ENCODE results near the gene HOOK1. TPM values are rescaled to one million over a fixed set of nuclear protein-coding genes. Genes with fewer than 3 reads are reported as not detected.
"Not testable (repeated sequence)": the region's sequence is repeated elsewhere in the genome, so short reads cannot be mapped to it uniquely, and the experiment has no call there.

Gene HOOK1
- total RNA-seq, 1 experiment from 2014 or later: 0.57 TPM

GRCh38 chr1:59921258-59921899, 106.6 kb downstream of the HOOK1 start:
- ATAC-seq; POLR2A ChIA-PET; H3K4me3 ChIP-seq (ENCODE audit: low read depth in 2 of 2, low read length in 2 of 2); H3K4me1 ChIP-seq (ENCODE audit: control insufficient read depth, insufficient read depth, low read length); H3K36me3 ChIP-seq (ENCODE audit: control insufficient read depth, insufficient read depth, low read length); CTCF ChIA-PET; H3K27ac ChIP-seq (ENCODE audit: low read length); intact Hi-C loops (cut with micrococcal nuclease; ENCODE audit: unreplicated experiment); BruUV-seq (replicated peaks); H3K9me3 ChIP-seq (ENCODE audit: control insufficient read depth, insufficient read depth, low read depth, low read length); DNase-seq (ENCODE audit: low read depth, low spot score); in situ Hi-C loops (cut with HindIII; ENCODE audit: low pct_unique_long_range_greater_than_20kb, low sequenced_read_pairs); H3K27me3 ChIP-seq (ENCODE audit: control insufficient read depth, insufficient read depth, low read length): not testable (repeated sequence)

- intact Hi-C loops (cut with micrococcal nuclease; ENCODE audit: unreplicated experiment): no loop called here
These were observed 109.9 kb downstream of the HOOK1 start for GRCh38 chr1:59924653-59925052.

More at GRCh38 chr1:59924653-59925052, 109.9 kb downstream of the HOOK1 start:
- Histone ChIP-seq H3K27ac (ENCODE audit: low read length) (no peak overlapping the region), H3K9me3 (ENCODE audit: control insufficient read depth, insufficient read depth, low read depth, low read length) (peaks cover 5% of the 10 kb centered on the region; the same call in 1 of the 2 replicates), H3K27me3 (ENCODE audit: control insufficient read depth, insufficient read depth, low read length) (peaks cover 23% of the 10 kb centered on the region), H3K36me3 (ENCODE audit: control insufficient read depth, insufficient read depth, low read length) (no peaks in the 10 kb centered on the region), H3K4me1 (ENCODE audit: control insufficient read depth, insufficient read depth, low read length) (peaks cover 3% of the 10 kb centered on the region; the same call in 1 of the 2 replicates), H3K4me3 (ENCODE audit: low read depth in 2 of 2, low read length in 2 of 2) (no peak overlapping the region)
- no peak for TF ChIP-seq CTCF (IDR thresholded peaks at IDR 0.05)
- no peak for TF ChIP-seq TCF7L2 (IDR thresholded peaks at IDR 0.05; ENCODE audit: low read depth, low read length)
- no peak for TF ChIP-seq REST (IDR thresholded peaks at IDR 0.05; ENCODE audit: insufficient read depth in 1 of 2, low read depth in 2 of 2, low read length in 1 of 2)
- TF ChIP-seq POLR2AphosphoS5 (IDR thresholded peaks at IDR 0.05; ENCODE audit: low read depth, low read length): no peak
- TF ChIP-seq SIN3A (IDR thresholded peaks at IDR 0.05; ENCODE audit: borderline replicate concordance, insufficient read depth, low read depth, low read length): no peak
- BruUV-seq (replicated peaks): no TSS peak
- POLR2A ChIA-PET: no interaction called here
- CTCF ChIA-PET: no interaction called here
- DNase-seq (ENCODE audit: low read depth, low spot score) (no peak), ATAC-seq (no peak)
- in situ Hi-C loops (cut with HindIII; ENCODE audit: low pct_unique_long_range_greater_than_20kb, low sequenced_read_pairs): no loop called here

Other genes starting within 250 kb of the HOOK1 start
- gene CYP2J2, start 111.8 kb downstream of the HOOK1 start, total RNA-seq (2021; ENCODE audit: unreplicated experiment): not detected